Ovary (tissue), 9 donors: Measurements from ENCODE around the gene FOXP1. TPM values are rescaled to one million over a fixed set of nuclear protein-coding genes. Genes with fewer than 3 reads are reported as not detected.

Experiments
- DNase-seq, 5 donors: peaks; one replicate each; pipeline ENCODE4 v3.0.0-alpha.2; 2019 to 2020
- H3K27ac ChIP-seq, 2 donors: fragments of 200-600 bp; one replicate each; pipeline versions ENCODE4 v1.5.1 to v1.8.0; 2019 to 2022
- H3K27me3 ChIP-seq: fragments of 200-600 bp; one replicate; pipeline ENCODE4 v1.8.0; 2022
- H3K36me3 ChIP-seq: fragments of 200-600 bp; sonication (generic); one replicate; pipeline ENCODE4 v1.5.1; 2019
- H3K4me1 ChIP-seq: one replicate; pipeline ENCODE4 v1.8.1; 2013; ENCODE audit warnings: mild to moderate bottlenecking, moderate library complexity; ENCODE audit not compliant: insufficient read depth
- H3K4me3 ChIP-seq: fragments of 200-600 bp; sonication (generic); one replicate; pipeline ENCODE4 v1.5.1; 2017
- H3K9me3 ChIP-seq, 2 donors: fragments of 200-600 bp in 1 of 2; sonication (generic) in 1 of 2; one replicate each; pipeline versions ENCODE4 v1.5.1 to v1.8.1; 2013 to 2019; ENCODE audit warnings: mild to moderate bottlenecking in 1 of 2, moderate library complexity in 1 of 2
- CTCF ChIP-seq, 3 donors: fragments of 450-650 bp in 2 of 3; fragments of 200-600 bp in 1 of 3; IDR thresholded peaks; one replicate each; pipeline versions ENCODE4 v1.5.1 to v1.8.0; 2016 to 2022; ENCODE audit warnings: antibody characterized with exemption in 3 of 3, mild to moderate bottlenecking in 1 of 3
- EP300 ChIP-seq: sonication (generic); formaldehyde crosslinking; IDR thresholded peaks from one replicate; pipeline ENCODE4 v1.6.1; 2017; ENCODE audit warnings: antibody characterized with exemption
- POLR2A ChIP-seq: fragments of 450-650 bp; IDR thresholded peaks from one replicate; pipeline ENCODE4 v1.6.1; 2017; ENCODE audit warnings: antibody characterized with exemption, mild to moderate bottlenecking, moderate library complexity
- WGBS, 3 donors: extraction: QIAGEN DNeasy Blood & Tissue Kit in 1 of 3; methylation state at CpG; one replicate each; pipeline versions ENCODE4 v1.1.5 to v1.1.7; 2013 to 2017; 5-methylcytosine and 5-hydroxymethylcytosine counted together
- intact Hi-C, 4 donors: fragments of 100-400 bp; cut with DNase I; formaldehyde crosslinking; loops; one replicate each; pipeline versions ENCODE4 v1.11.0 to v1.15.1; 2022 to 2023
- polyA plus RNA-seq, 2 donors: library from polyadenylated mRNA; stranded (reverse); fragments of 200-250 nt in 1 of 2; fragments of 350-450 nt in 1 of 2; fragmentation: Illumina TruSeq in 1 of 2; extraction: RNeasy Lipid Tissue Mini Kit (QIAGEN cat#74804) in 1 of 2; gene quantifications; one replicate each; pipeline ENCODE4 v1.2.3, GENCODE V29; 2013 to 2014
- total RNA-seq, 7 donors: library from RNA; depleted of rRNA in 2 of 7; stranded (reverse); fragments of >200 nt in 2 of 7; fragmentation: NEBNext Ultra II Directional in 3 of 7; extraction: Animal tissue kit (Norgen Biotek cat#: 25700) in 3 of 7; gene quantifications; one replicate each; pipeline versions ENCODE4 v1.1.0 to v1.2.4, GENCODE V29; 2016 to 2023
- donor health status: DM: no; HTN: no; CAD: no; lungs with moderate emphysema.
- donor health status: DM: no; HTN: no; CAD: no.
- donor health status: Bipolar disorder and iron deficiency.
- donor health status: DM: yes; HTN: yes; CAD: no.
- donor health status: DM: no; HTN: no; CAD: no.
- donor health status: DM: yes; HTN: yes; CAD: no.

Gene FOXP1
- total and polyA plus RNA-seq, 9 donors, result 31.7 to 126 (median 114) TPM

DNA sequence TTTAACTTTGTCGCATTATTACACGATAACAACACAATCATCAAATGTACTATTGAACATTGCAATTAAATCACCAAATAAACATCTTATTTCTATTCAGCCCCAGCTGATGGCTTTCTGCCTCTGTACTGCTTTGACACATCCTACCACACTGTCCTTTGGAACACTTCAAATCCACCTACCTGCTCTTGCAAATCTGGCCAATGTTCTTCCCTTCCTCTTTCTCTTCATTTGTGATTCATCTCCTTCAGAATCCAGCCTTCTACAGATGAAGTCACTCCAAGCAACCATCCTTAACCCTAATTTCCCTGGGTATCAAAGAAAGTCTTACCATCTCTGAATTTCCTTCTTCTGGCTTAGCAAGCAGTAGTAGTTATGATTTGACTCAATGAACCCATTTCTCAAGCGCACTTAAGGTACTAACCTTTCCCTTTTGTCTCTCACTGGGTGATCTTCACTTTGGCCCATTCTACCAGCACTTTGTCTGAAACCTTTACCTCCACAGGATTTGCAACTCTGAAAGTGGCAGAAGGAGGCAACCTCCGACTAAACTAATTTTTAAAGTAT lies 502.9 kb downstream of the FOXP1 start:
- H3K4me1 ChIP-seq, result peaks cover 21% of the 10 kb centered on the region
- H3K27me3 ChIP-seq, result no peaks in the 10 kb centered on the region
- no peaks in the 10 kb centered on the region for H3K9me3 ChIP-seq
- no peak for DNase-seq
- 91 to 95% (median 92%) methylated on average over 4 of the region's 4 CpGs for WGBS, 3 donors
- TF ChIP-seq CTCF (IDR thresholded peaks at IDR 0.05) (no peak), EP300 (no peak)
- no peaks in the 10 kb centered on the region for H3K36me3 ChIP-seq
- no peak overlapping the region for H3K4me3 ChIP-seq
- intact Hi-C loops, result no loop called here
- H3K27ac ChIP-seq, result no peak overlapping the region

- intact Hi-C loops, result no loop called here
- no peak for TF ChIP-seq CTCF (IDR thresholded peaks at IDR 0.05)
- no peak for TF ChIP-seq EP300
- TF ChIP-seq POLR2A, result no peak
- H3K4me3 ChIP-seq, result no peak overlapping the region
- no peak overlapping the region for H3K27ac ChIP-seq
- no peaks in the 10 kb centered on the region for H3K27me3 ChIP-seq
- 82 to 90% (median 84%) methylated on average over 8 of the region's 8 CpGs for WGBS, 3 donors
- no peaks in the 10 kb centered on the region for H3K36me3 ChIP-seq
- H3K4me1 ChIP-seq, result peaks cover 21% of the 10 kb centered on the region
- DNase-seq, result no peak
- no peaks in the 10 kb centered on the region for H3K9me3 ChIP-seq
Observed at GRCh38 chr3:71078723-71079525, 504.6 kb downstream of the FOXP1 start.

DNA sequence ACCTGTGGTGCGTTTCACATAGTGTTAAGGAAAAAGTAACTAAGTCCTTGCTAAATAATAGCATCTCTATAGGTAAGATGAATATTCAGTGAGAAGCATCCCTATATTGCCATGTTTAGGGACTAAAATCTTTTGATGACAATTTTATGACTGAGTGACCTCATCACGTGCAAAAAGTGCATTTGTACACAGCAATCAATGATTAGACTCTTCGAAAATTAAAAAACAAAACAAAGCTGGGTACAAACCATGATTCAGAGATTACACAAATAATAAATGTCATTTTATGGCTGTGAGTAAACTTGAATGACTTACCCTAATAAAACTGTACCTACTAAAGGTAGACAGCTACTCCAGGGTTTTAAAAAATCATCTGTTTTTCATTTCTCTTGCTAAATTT lies 505.3 kb downstream of the FOXP1 start:
- intact Hi-C loops, result no loop called here
- H3K36me3 ChIP-seq, result no peaks in the 10 kb centered on the region
- H3K27ac ChIP-seq, result no peak overlapping the region
- WGBS, 3 donors, result 78 to 85% (median 79%) methylated on average over 3 of the region's 3 CpGs
- no peaks in the 10 kb centered on the region for H3K9me3 ChIP-seq
- H3K4me1 ChIP-seq, result peaks cover 22% of the 10 kb centered on the region
- no peak for DNase-seq
- H3K4me3 ChIP-seq, result no peak overlapping the region
- TF ChIP-seq EP300 (no peak), CTCF (IDR thresholded peaks at IDR 0.05) (no peak), POLR2A (no peak)
- no peaks in the 10 kb centered on the region for H3K27me3 ChIP-seq

DNA sequence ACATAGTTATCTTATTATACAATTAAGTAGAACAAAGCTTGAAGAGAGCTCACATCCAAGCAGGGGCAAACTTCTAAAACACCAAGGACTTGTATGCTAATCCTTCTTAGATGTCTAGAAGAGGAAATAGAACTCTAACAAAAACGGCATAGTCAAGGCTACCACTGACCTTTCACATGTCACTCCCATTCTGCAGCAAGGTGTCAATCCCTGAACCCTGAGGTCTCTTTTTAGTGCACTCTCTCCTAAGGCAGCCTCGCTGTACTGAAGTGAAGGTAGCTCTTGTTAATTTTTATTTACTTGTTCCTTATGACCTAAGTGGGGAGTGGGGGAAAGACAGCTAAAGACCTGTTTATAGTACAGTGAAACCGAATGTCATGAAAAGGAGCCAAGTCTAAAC lies 506.5 kb downstream of the FOXP1 start:
- Histone ChIP-seq H3K36me3 (no peaks in the 10 kb centered on the region), H3K27ac (peak overlapping the region in 1 of 2 donors; percentile 44), H3K4me3 (no peak overlapping the region), H3K4me1 (peaks cover 23% of the 10 kb centered on the region), H3K9me3 (no peaks in the 10 kb centered on the region), H3K27me3 (no peaks in the 10 kb centered on the region)
- WGBS, 3 donors, result 11 to 21% (median 17%) methylated on average over 3 of the region's 3 CpGs
- DNase-seq, result no peak
- intact Hi-C loops, result no loop called here
- TF ChIP-seq EP300, result no peak
- no peak for TF ChIP-seq CTCF (IDR thresholded peaks at IDR 0.05)
- TF ChIP-seq POLR2A, result no peak
